Gastrocnemius medialis (tissue), 4 donors: ENCODE results near the gene ZNF135. TPM values are rescaled to one million over a fixed set of nuclear protein-coding genes. Genes with fewer than 3 reads are reported as not detected.

Source experiments
- ATAC-seq, 2 donors: fragments of 150-250 bp; one replicate each; pipeline ENCODE4 v1.9.1; 2016
- DNase-seq, 2 donors: peaks; one replicate each; pipeline ENCODE4 v3.0.0-alpha.2; 2019
- H3K27ac ChIP-seq, 4 donors: fragments of 200-600 bp; sonication (generic); 1 replicate in 1 of 4; 2 replicates in 3 of 4; pipeline ENCODE4 v1.5.1; 2016 to 2018; ENCODE audit warnings: mild to moderate bottlenecking in 2 of 4, moderate library complexity in 1 of 4
- H3K27me3 ChIP-seq, 3 donors: fragments of 200-600 bp; sonication (generic) in 2 of 3; 1 replicate in 1 of 3; 2 replicates in 2 of 3; pipeline versions ENCODE4 v1.5.1 to v1.6.0; 2016 to 2019; ENCODE audit warnings: mild to moderate bottlenecking in 1 of 3, moderate library complexity in 1 of 3
- H3K36me3 ChIP-seq, 2 donors: fragments of 200-600 bp; sonication (generic) in 1 of 2; one replicate each; pipeline ENCODE4 v1.5.1; 2017 to 2018
- H3K4me1 ChIP-seq, 2 donors: fragments of 200-600 bp; sonication (generic) in 1 of 2; one replicate each; pipeline ENCODE4 v1.5.1; 2016 to 2017; ENCODE audit warnings: mild to moderate bottlenecking in 2 of 2
- H3K4me3 ChIP-seq, 4 donors: fragments of 200-600 bp; sonication (generic) in 3 of 4; 1 replicate in 1 of 4; 2 replicates in 3 of 4; pipeline ENCODE4 v1.5.1; 2016 to 2019; ENCODE audit warnings: mild to moderate bottlenecking in 2 of 4
- H3K9me3 ChIP-seq, 3 donors: fragments of 200-600 bp; sonication (generic) in 2 of 3; 1 replicate in 1 of 3; 2 replicates in 2 of 3; pipeline ENCODE4 v1.5.1; 2016 to 2019
- POLR2A ChIP-seq, 2 donors: fragments of 450-650 bp; IDR thresholded peaks; one replicate each; pipeline ENCODE4 v1.6.1; 2017; ENCODE audit warnings: antibody characterized with exemption in 2 of 2, mild to moderate bottlenecking in 2 of 2, moderate library complexity in 2 of 2
- in situ Hi-C, 4 donors: fragments of 200-750 bp; cut with MboI; loops; one replicate each; pipeline versions ENCODE4 v1.15.0 to v1.8.0; 2017; ENCODE audit warnings: low sequenced_read_pairs in 4 of 4
- intact Hi-C: fragments of 100-400 bp; cut with DNase I; formaldehyde crosslinking; loops from one replicate; pipeline ENCODE4 v1.15.1; 2023; ENCODE audit warnings: low total_unique reads
- total RNA-seq, 4 donors: library from RNA; depleted of rRNA; stranded (reverse); fragments of >200 nt; gene quantifications; one replicate each; pipeline versions ENCODE4 v1.1.0 to v1.2.3, GENCODE V29; 2016
- TF ChIP-seq, protein P1 (sequence below), 5 experiments: fragments of 450-650 bp in 3 of 5; fragments of 200-600 bp in 2 of 5; sonication (generic) in 2 of 5; IDR thresholded peaks in 4 of 5; conservative IDR thresholded peaks in 1 of 5; 1 replicate in 4 of 5; 2 replicates in 1 of 5; pipeline ENCODE4 v1.5.1; 2016 to 2019; ENCODE audit warnings: antibody characterized with exemption in 5 of 5, mild to moderate bottlenecking in 3 of 5, moderate library complexity in 3 of 5

The ZNF135 gene
- total RNA-seq, 4 donors from 2014 or later = 0.36 to 0.73 (median 0.53) TPM

DNA sequence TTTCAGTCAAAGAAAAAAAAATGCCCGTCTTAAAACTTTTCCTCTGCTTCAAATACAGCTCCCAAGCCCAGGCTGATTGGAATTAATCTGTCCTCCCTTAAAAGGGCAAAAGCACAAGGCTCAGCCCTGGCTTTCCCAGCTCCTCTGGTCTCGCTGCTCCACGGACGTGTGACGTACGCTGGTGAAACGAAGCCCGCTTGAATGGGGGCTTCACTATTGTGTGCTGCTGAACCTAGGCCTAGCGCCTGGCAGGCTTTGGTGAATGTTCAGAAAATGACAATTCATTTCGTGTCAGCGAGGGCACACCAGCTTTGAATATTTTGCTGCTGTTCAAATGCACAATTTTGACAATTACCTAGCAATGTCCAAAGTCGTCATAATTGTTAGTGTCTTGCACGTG is 615 bp upstream of the ZNF135 start:
- peaks cover 0 to 15% (median 9%) of the 10 kb centered on the region in 3 donors for H3K9me3 ChIP-seq
- DNase-seq = no peak
- peak overlapping the region; percentile 56 to 85 (median 72) for H3K4me3 ChIP-seq
- TF ChIP-seq POLR2A (IDR thresholded peaks at IDR 0.05) = no peak
- peak overlapping the region; percentile 80 to 89 (median 84) for H3K27ac ChIP-seq
- peaks cover 0 to 10% (median 0%) of the 10 kb centered on the region in 3 donors for H3K27me3 ChIP-seq
- in situ Hi-C loops (no loop called here), intact Hi-C loops (no loop called here)
- no peaks in the 10 kb centered on the region for H3K4me1 ChIP-seq
- ATAC-seq = no peak
- H3K36me3 ChIP-seq = peaks cover 0 to 1% of the 10 kb centered on the region in 2 donors

DNA sequence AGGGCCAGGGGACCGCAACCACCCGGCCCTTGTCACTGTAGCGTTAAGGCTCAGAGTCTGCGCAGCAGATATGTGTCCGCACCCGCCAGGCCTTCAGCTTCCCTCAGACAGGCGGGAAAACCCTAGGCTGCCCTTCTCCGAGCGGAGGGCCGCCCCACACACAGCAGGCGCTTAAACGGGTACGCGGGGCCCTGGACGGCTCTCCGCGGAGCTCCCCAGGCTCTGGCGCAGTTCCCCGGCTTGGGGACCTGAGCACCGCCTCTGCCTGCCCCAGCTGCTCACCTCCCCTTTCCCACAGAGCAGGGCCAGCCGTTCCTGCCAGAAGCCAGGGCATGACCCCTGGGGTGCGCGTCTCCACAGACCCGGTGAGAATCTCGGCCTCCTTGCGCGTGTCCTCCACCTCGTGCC is 593 bp downstream of the ZNF135 start:
- peak overlapping the region; percentile 80 to 89 (median 84) for H3K27ac ChIP-seq
- DNase-seq = no peak
- H3K4me3 ChIP-seq = peak overlapping the region; percentile 56 to 85 (median 72)
- in situ Hi-C loops = no loop called here
- peaks cover 0 to 6% (median 0%) of the 10 kb centered on the region in 3 donors for H3K27me3 ChIP-seq
- H3K36me3 ChIP-seq = peaks cover 0 to 13% of the 10 kb centered on the region in 2 donors
- intact Hi-C loops = loop anchor here (1.0 kb wide), 3 partner anchors 39 to 112 kb away; partner anchors contain the start of genes ZNF256, ZNF606 and ZSCAN18
- ATAC-seq = peak in 1 of 2 donors; percentile 11
- peaks cover 0 to 16% (median 9%) of the 10 kb centered on the region in 3 donors for H3K9me3 ChIP-seq
- no peaks in the 10 kb centered on the region for H3K4me1 ChIP-seq
- no peak for TF ChIP-seq POLR2A (IDR thresholded peaks at IDR 0.05)
- TF ChIP-seq, protein P1, sequence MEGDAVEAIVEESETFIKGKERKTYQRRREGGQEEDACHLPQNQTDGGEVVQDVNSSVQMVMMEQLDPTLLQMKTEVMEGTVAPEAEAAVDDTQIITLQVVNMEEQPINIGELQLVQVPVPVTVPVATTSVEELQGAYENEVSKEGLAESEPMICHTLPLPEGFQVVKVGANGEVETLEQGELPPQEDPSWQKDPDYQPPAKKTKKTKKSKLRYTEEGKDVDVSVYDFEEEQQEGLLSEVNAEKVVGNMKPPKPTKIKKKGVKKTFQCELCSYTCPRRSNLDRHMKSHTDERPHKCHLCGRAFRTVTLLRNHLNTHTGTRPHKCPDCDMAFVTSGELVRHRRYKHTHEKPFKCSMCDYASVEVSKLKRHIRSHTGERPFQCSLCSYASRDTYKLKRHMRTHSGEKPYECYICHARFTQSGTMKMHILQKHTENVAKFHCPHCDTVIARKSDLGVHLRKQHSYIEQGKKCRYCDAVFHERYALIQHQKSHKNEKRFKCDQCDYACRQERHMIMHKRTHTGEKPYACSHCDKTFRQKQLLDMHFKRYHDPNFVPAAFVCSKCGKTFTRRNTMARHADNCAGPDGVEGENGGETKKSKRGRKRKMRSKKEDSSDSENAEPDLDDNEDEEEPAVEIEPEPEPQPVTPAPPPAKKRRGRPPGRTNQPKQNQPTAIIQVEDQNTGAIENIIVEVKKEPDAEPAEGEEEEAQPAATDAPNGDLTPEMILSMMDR (IDR thresholded peaks at IDR 0.05 in 4 of 5, conservative IDR thresholded peaks at IDR 0.05 in 1 of 5) = no peak

DNA sequence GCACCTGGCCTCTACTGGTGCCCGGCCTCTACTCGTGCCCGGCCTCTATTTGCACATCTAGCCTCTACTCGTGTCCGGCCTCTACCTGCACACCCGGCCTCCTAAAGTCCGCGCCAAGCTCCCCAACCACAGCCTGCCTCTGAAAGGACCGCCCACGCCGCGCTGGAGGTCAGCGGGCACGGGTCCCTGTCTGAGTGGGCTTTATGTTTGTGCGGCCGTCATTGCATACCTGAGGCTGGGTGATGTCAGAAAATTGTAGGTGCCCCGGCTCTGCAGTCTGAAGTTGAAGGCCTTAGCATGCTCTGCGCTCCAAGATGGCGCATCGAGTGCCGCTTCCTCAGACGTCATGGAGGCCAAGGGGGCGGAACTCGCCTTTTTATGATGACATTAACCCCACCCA is 1.1 kb downstream of the ZNF135 start:
- H3K4me1 ChIP-seq = no peaks in the 10 kb centered on the region
- in situ Hi-C loops (no loop called here), intact Hi-C loops (no loop called here)
- no peak overlapping the region for H3K27ac ChIP-seq
- H3K9me3 ChIP-seq = peaks cover 0 to 22% (median 9%) of the 10 kb centered on the region in 3 donors
- H3K36me3 ChIP-seq = peaks cover 0 to 19% of the 10 kb centered on the region in 2 donors
- no peak for ATAC-seq
- H3K4me3 ChIP-seq = peak overlapping the region in 3 of 4 donors; percentile 56 to 72 (median 72)
- no peak for DNase-seq
- no peak for TF ChIP-seq POLR2A (IDR thresholded peaks at IDR 0.05)
- TF ChIP-seq, protein P1 (IDR thresholded peaks at IDR 0.05 in 4 of 5, conservative IDR thresholded peaks at IDR 0.05 in 1 of 5) = no peak
- H3K27me3 ChIP-seq = peaks cover 0 to 4% (median 0%) of the 10 kb centered on the region in 3 donors

DNA sequence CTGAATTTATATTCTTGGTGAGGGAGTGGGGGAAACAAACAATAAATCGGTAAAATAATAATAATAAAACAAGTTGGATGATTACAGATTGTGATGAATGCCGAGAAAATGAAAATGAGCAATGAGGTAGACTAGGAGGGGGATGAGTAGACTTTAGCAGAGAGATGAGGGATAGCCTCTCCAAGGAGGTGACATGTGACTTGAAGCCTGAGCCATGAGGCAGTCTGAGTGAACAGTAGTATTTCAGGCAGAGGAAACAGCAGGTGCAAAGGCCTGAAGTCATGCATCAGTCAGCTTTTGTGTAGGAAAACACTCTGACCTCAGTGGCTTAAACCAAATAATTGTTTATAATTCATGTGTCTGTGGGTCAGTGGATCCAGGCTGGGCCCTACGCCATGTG is 4.6 kb downstream of the ZNF135 start:
- ATAC-seq = no peak
- intact Hi-C loops (no loop called here), in situ Hi-C loops (no loop called here)
- no peak for DNase-seq
- no peaks in the 10 kb centered on the region for H3K4me1 ChIP-seq
- peaks cover 0 to 49% of the 10 kb centered on the region in 2 donors for H3K36me3 ChIP-seq
- TF ChIP-seq, protein P1 (IDR thresholded peaks at IDR 0.05 in 4 of 5, conservative IDR thresholded peaks at IDR 0.05 in 1 of 5) = no peak
- no peak for TF ChIP-seq POLR2A (IDR thresholded peaks at IDR 0.05)
- H3K9me3 ChIP-seq = peaks cover 7 to 42% (median 19%) of the 10 kb centered on the region in 3 donors
- H3K27me3 ChIP-seq = no peaks in the 10 kb centered on the region
- H3K27ac ChIP-seq = no peak overlapping the region
- H3K4me3 ChIP-seq = no peak overlapping the region

DNA sequence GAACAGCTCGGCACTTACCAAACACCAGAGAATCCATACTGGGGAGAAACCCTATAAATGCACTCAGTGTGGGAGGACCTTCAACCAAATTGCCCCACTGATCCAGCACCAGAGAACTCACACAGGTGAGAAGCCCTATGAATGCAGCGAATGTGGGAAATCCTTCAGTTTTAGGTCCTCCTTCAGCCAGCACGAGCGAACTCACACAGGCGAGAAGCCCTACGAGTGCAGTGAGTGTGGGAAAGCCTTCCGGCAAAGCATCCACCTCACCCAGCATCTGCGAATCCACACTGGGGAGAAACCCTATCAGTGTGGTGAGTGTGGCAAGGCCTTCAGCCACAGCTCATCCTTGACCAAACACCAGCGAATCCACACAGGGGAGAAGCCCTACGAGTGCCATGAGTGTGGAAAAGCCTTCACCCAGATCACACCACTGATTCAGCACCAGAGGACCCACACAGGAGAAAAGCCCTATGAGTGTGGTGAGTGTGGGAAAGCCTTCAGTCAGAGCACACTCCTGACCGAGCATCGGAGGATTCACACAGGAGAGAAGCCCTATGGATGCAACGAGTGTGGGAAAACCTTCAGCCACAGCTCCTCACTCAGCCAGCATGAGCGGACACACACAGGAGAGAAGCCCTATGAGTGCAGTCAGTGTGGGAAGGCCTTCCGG is 8.3 kb downstream of the ZNF135 start:
- intact Hi-C loops = no loop called here
- ATAC-seq = no peak
- peak overlapping the region in 1 of 4 donors; percentile 16 for H3K4me3 ChIP-seq
- no peak for DNase-seq
- no peak overlapping the region for H3K27ac ChIP-seq
- peaks cover 0 to 49% of the 10 kb centered on the region in 2 donors for H3K36me3 ChIP-seq
- in situ Hi-C loops = no loop called here
- H3K4me1 ChIP-seq = no peaks in the 10 kb centered on the region
- TF ChIP-seq POLR2A (IDR thresholded peaks at IDR 0.05) = no peak
- TF ChIP-seq, protein P1 (IDR thresholded peaks at IDR 0.05 in 4 of 5, conservative IDR thresholded peaks at IDR 0.05 in 1 of 5) = no peak
- peaks cover 3 to 64% (median 22%) of the 10 kb centered on the region in 3 donors for H3K9me3 ChIP-seq
- no peaks in the 10 kb centered on the region for H3K27me3 ChIP-seq
